Measurements from ENCODE around the gene ZNF487. TPM values are rescaled to one million over a fixed set of nuclear protein-coding genes. Genes with fewer than 3 reads are reported as not detected.
"Not testable (repeated sequence)": the region's sequence is repeated elsewhere in the genome, so short reads cannot be mapped to it uniquely, and the experiment has no call there.

The ZNF487 gene
- total RNA-seq, 1 donor from 2014 or later, result 1.9 TPM

GRCh38 chr10:43403911-43404703 lies 32.8 kb upstream of the ZNF487 start:
- DNase-seq (ENCODE audit: low read depth in 2 of 2), result no peak

- DNase-seq (ENCODE audit: low read depth in 2 of 2), result no peak
Observed at GRCh38 chr10:43404704-43405084, 32.2 kb upstream of the ZNF487 start.

- DNase-seq (ENCODE audit: low read depth in 2 of 2), result peak in 1 of 2 donors; percentile 58
Observed at GRCh38 chr10:43407148-43407575, 29.7 kb upstream of the ZNF487 start.

- DNase-seq (ENCODE audit: low read depth in 2 of 2), result peak; percentile 67 to 88
Observed at GRCh38 chr10:43407576-43408330, 29.2 kb upstream of the ZNF487 start.

- no peak for DNase-seq (ENCODE audit: low read depth in 2 of 2)
Observed at GRCh38 chr10:43408331-43408709, 28.6 kb upstream of the ZNF487 start.

GRCh38 chr10:43408710-43409384 lies 28.1 kb upstream of the ZNF487 start, which contains the start of gene HNRNPF:
TSS of gene HNRNPF (minus strand) at chr10:43409186. CDS start at chr10:43387884, 21,302 bp downstream.
- peak; percentile 88 to 97 for DNase-seq (ENCODE audit: low read depth in 2 of 2)

GRCh38 chr10:43409385-43410109 lies 27.4 kb upstream of the ZNF487 start:
- DNase-seq (ENCODE audit: low read depth in 2 of 2), result peak in 1 of 2 donors; percentile 43

GRCh38 chr10:43410345-43410744 lies 26.6 kb upstream of the ZNF487 start:
- no peak for DNase-seq (ENCODE audit: low read depth in 2 of 2)

- DNase-seq (ENCODE audit: low read depth in 2 of 2), result no peak
Observed at GRCh38 chr10:43411536-43411935, 25.4 kb upstream of the ZNF487 start.

GRCh38 chr10:43415544-43415943 lies 21.4 kb upstream of the ZNF487 start:
- DNase-seq (ENCODE audit: low read depth in 2 of 2), result no peak

- peak; percentile 60 to 72 for DNase-seq (ENCODE audit: low read depth in 2 of 2)
Observed at GRCh38 chr10:43417950-43418768, 18.8 kb upstream of the ZNF487 start.

- DNase-seq (ENCODE audit: low read depth in 2 of 2), result no peak
Observed at GRCh38 chr10:43419997-43420368, 16.9 kb upstream of the ZNF487 start.

GRCh38 chr10:43420369-43421200 lies 16.3 kb upstream of the ZNF487 start:
- peak; percentile 40 to 81 for DNase-seq (ENCODE audit: low read depth in 2 of 2)

- DNase-seq (ENCODE audit: low read depth in 2 of 2), result no peak
Observed at GRCh38 chr10:43421201-43421507, 15.8 kb upstream of the ZNF487 start.

- DNase-seq (ENCODE audit: low read depth in 2 of 2), result no peak
Observed at GRCh38 chr10:43421519-43421918, 15.4 kb upstream of the ZNF487 start.

- not testable (repeated sequence) for DNase-seq (ENCODE audit: low read depth in 2 of 2)
Observed at GRCh38 chr10:43421944-43422343, 15.0 kb upstream of the ZNF487 start.

- no peak for DNase-seq (ENCODE audit: low read depth in 2 of 2)
Observed at GRCh38 chr10:43424416-43424815, 12.5 kb upstream of the ZNF487 start.

- not testable (repeated sequence) for DNase-seq (ENCODE audit: low read depth in 2 of 2)
Observed at GRCh38 chr10:43426476-43426875, 10.4 kb upstream of the ZNF487 start.

- no peak for DNase-seq (ENCODE audit: low read depth in 2 of 2)
Observed at GRCh38 chr10:43427166-43427825, 9.6 kb upstream of the ZNF487 start.
